Hematopoietic multipotent progenitor cell treated with erythropoietin and hydrocortisone succinate and interleukin-3 and kit ligand, for 15 days (in vitro differentiated cells): Measurements from ENCODE around the gene MRPS18C.
"Not testable (repeated sequence)": the region's sequence is repeated elsewhere in the genome, so short reads cannot be mapped to it uniquely, and the experiment has no call there.

ENCODE experiments used
- DNase-seq: peaks from one replicate; pipeline ENCODE4 v3.0.0-alpha.2; 2015; ENCODE audit warnings: low spot score

MRPS18C gene

GRCh38 chr4:83498187-83498586 lies 42.3 kb downstream of the MRPS18C start:
- DNase-seq = no peak

GRCh38 chr4:83501671-83502070 lies 45.8 kb downstream of the MRPS18C start:
- not testable (repeated sequence) for DNase-seq

GRCh38 chr4:83503974-83504373 lies 48.1 kb downstream of the MRPS18C start:
- DNase-seq = no peak

GRCh38 chr4:83504503-83504902 lies 48.6 kb downstream of the MRPS18C start:
- no peak for DNase-seq

- no peak for DNase-seq
Observed at GRCh38 chr4:83504996-83505395, 49.1 kb downstream of the MRPS18C start.

- DNase-seq = peak; percentile 75
Observed at GRCh38 chr4:83509156-83509585, 53.3 kb downstream of the MRPS18C start.

- no peak for DNase-seq
Observed at GRCh38 chr4:83510442-83510841, 54.6 kb downstream of the MRPS18C start.
